Liver (tissue), 9 donors: ENCODE results near the gene LILRA5. TPM values are rescaled to one million over a fixed set of nuclear protein-coding genes. Genes with fewer than 3 reads are reported as not detected.

ENCODE experiments used
- DNase-seq: peaks from one replicate; pipeline ENCODE4 v3.0.0-alpha.2; 2017; ENCODE audit warnings: low spot score
- H3K27ac ChIP-seq, 2 donors: one replicate each; pipeline ENCODE4 v1.7.0; 2013; ENCODE audit warnings: inconsistent platforms in 2 of 2, low read length in 2 of 2, control low read depth in 1 of 2, low read depth in 1 of 2, mild to moderate bottlenecking in 1 of 2
- H3K27me3 ChIP-seq, 4 donors: one replicate each; pipeline versions ENCODE4 v1.6.1 to v1.7.0; 2013; ENCODE audit warnings: low read length in 3 of 4, inconsistent platforms in 1 of 4, mild to moderate bottlenecking in 1 of 4, moderate library complexity in 1 of 4; ENCODE audit not compliant: control insufficient read depth in 4 of 4, insufficient read depth in 4 of 4
- H3K36me3 ChIP-seq, 4 donors: one replicate each; pipeline versions ENCODE4 v1.6.1 to v1.7.0; 2013; ENCODE audit warnings: low read length in 3 of 4, mild to moderate bottlenecking in 3 of 4, low read depth in 1 of 4, moderate library complexity in 1 of 4; ENCODE audit not compliant: control insufficient read depth in 4 of 4, insufficient read depth in 3 of 4
- H3K4me1 ChIP-seq, 4 donors: one replicate each; pipeline versions ENCODE4 v1.6.1 to v1.7.0; 2013; ENCODE audit warnings: low read length in 3 of 4, mild to moderate bottlenecking in 3 of 4, moderate library complexity in 1 of 4; ENCODE audit not compliant: control insufficient read depth in 4 of 4, insufficient read depth in 4 of 4
- H3K4me3 ChIP-seq, 3 donors: one replicate each; pipeline versions ENCODE4 v1.6.1 to v1.7.0; 2013; ENCODE audit warnings: low read length in 3 of 3, control low read depth in 1 of 3, low read depth in 1 of 3, mild to moderate bottlenecking in 1 of 3
- H3K9ac ChIP-seq, 2 donors: one replicate each; pipeline ENCODE4 v1.7.0; 2013; ENCODE audit warnings: low read length in 2 of 2, mild to moderate bottlenecking in 2 of 2, moderate library complexity in 2 of 2, control low read depth in 1 of 2, low read depth in 1 of 2
- H3K9me3 ChIP-seq, 4 donors: one replicate each; pipeline versions ENCODE4 v1.6.1 to v1.7.0; 2013; ENCODE audit warnings: low read length in 3 of 4; ENCODE audit not compliant: control insufficient read depth in 4 of 4
- CTCF ChIP-seq: fragments of 150-350 bp; IDR thresholded peaks from 2 replicates; pipeline ENCODE4 v1.5.1; 2017; ENCODE audit warnings: improper control_type of control experiment, low read depth, low read length; ENCODE audit not compliant: missing input control
- EGR1 ChIP-seq, 2 donors: IDR thresholded peaks; 2 replicates each; pipeline ENCODE4 v1.6.1; 2016 to 2018; ENCODE audit warnings: antibody characterized with exemption in 2 of 2, low read depth in 2 of 2
- FOXA2 ChIP-seq: IDR thresholded peaks from 2 replicates; pipeline ENCODE4 v1.6.1; 2016; ENCODE audit warnings: antibody characterized with exemption
- HNF4A ChIP-seq, 2 donors: conservative IDR thresholded peaks; 2 replicates each; pipeline ENCODE4 v1.6.1; 2016; ENCODE audit warnings: antibody characterized with exemption in 2 of 2, mild to moderate bottlenecking in 2 of 2
- HNF4G ChIP-seq: IDR thresholded peaks from 2 replicates; pipeline ENCODE4 v1.6.1; 2016; ENCODE audit warnings: antibody characterized with exemption
- JUND ChIP-seq, 2 donors: IDR thresholded peaks; 2 replicates each; pipeline ENCODE4 v1.6.1; 2016; ENCODE audit warnings: antibody characterized with exemption in 2 of 2
- RAD21 ChIP-seq, 2 donors: IDR thresholded peaks; 2 replicates each; pipeline ENCODE4 v1.6.1; 2016; ENCODE audit warnings: antibody characterized with exemption in 2 of 2, mild to moderate bottlenecking in 2 of 2
- REST ChIP-seq: IDR thresholded peaks from 2 replicates; pipeline ENCODE4 v1.6.1; 2016; ENCODE audit warnings: antibody characterized with exemption, mild to moderate bottlenecking
- RXRA ChIP-seq, 2 donors: IDR thresholded peaks; 2 replicates each; pipeline ENCODE4 v1.6.1; 2017 to 2018; ENCODE audit warnings: antibody characterized with exemption in 2 of 2, mild to moderate bottlenecking in 1 of 2
- TAF1 ChIP-seq: conservative IDR thresholded peaks from 2 replicates; pipeline ENCODE4 v1.6.1; 2016; ENCODE audit warnings: antibody characterized with exemption, mild to moderate bottlenecking
- YY1 ChIP-seq: IDR thresholded peaks from 2 replicates; pipeline ENCODE4 v1.6.1; 2016; ENCODE audit warnings: antibody characterized with exemption, mild to moderate bottlenecking
- WGBS: extraction: QIAGEN DNeasy Blood & Tissue Kit; methylation state at CpG from one replicate; pipeline ENCODE4 v1.1.7; 2013; 5-methylcytosine and 5-hydroxymethylcytosine counted together
- polyA plus RNA-seq, 2 donors: library from polyadenylated mRNA; stranded (reverse) in 1 of 2; unstranded in 1 of 2; fragments of 200-250 nt in 1 of 2; fragments of >200 nt in 1 of 2; fragmentation: Nextera tagmentation in 1 of 2; extraction: Ambion mirVana in 1 of 2; gene quantifications; one replicate each; pipeline versions ENCODE4 v1.2.1 to v1.2.3, GENCODE V29; 2013 to 2015
- total RNA-seq, 2 donors: library from RNA; depleted of rRNA; stranded (reverse); fragments of >200 nt; gene quantifications; one replicate each; pipeline ENCODE4 v1.2.3, GENCODE V29; 2014
- TF ChIP-seq, protein P1 (sequence below): IDR thresholded peaks from 2 replicates; pipeline ENCODE4 v1.6.1; 2016; ENCODE audit warnings: antibody characterized with exemption
- donor health status: healthy.
- donor health status: healthy.
- donor health status: healthy.
- donor health status: healthy.
- donor health status: healthy.

LILRA5 gene
- total and polyA plus RNA-seq, 4 donors = 0.58 to 8.7 (median 4.6) TPM

GRCh38 chr19:54266133-54266532, 46.8 kb downstream of the LILRA5 start:
- TF ChIP-seq REST (no peak), RAD21 (IDR thresholded peaks at IDR 0.05) (peak; percentile 32 to 72), CTCF (peak; percentile 71), TAF1 (no peak)
- peak; percentile 70 for DNase-seq
- no peaks in the 10 kb centered on the region for H3K4me1 ChIP-seq
- H3K27ac ChIP-seq = no peak overlapping the region
- WGBS = 5% methylated on average over 6 of the region's 6 CpGs
- no peaks in the 10 kb centered on the region for H3K9me3 ChIP-seq
- peaks cover 0 to 2% (median 0%) of the 10 kb centered on the region in 4 donors for H3K27me3 ChIP-seq
- no peak overlapping the region for H3K4me3 ChIP-seq
- H3K9ac ChIP-seq = no peak overlapping the region
- H3K36me3 ChIP-seq = no peaks in the 10 kb centered on the region

- Histone ChIP-seq H3K36me3 (no peaks in the 10 kb centered on the region), H3K4me1 (no peaks in the 10 kb centered on the region), H3K27me3 (peaks cover 0 to 2% (median 0%) of the 10 kb centered on the region in 4 donors), H3K4me3 (no peak overlapping the region), H3K27ac (no peak overlapping the region), H3K9ac (no peak overlapping the region), H3K9me3 (no peaks in the 10 kb centered on the region)
- 76% methylated on average over 2 of the region's 2 CpGs for WGBS
- TF ChIP-seq HNF4A (conservative IDR thresholded peaks at IDR 0.05) = no peak
- TF ChIP-seq JUND (IDR thresholded peaks at IDR 0.05) = no peak
- TF ChIP-seq RAD21 (IDR thresholded peaks at IDR 0.05) = no peak
- no peak for TF ChIP-seq YY1
- TF ChIP-seq, protein P1, sequence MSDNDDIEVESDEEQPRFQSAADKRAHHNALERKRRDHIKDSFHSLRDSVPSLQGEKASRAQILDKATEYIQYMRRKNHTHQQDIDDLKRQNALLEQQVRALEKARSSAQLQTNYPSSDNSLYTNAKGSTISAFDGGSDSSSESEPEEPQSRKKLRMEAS = no peak
- no peak for TF ChIP-seq RXRA (IDR thresholded peaks at IDR 0.05)
- no peak for TF ChIP-seq CTCF
- no peak for TF ChIP-seq EGR1 (IDR thresholded peaks at IDR 0.05; ENCODE audit: low read depth in 2 of 2)
- no peak for TF ChIP-seq FOXA2
- no peak for TF ChIP-seq REST
- TF ChIP-seq HNF4G = no peak
- no peak for DNase-seq
Observed at GRCh38 chr19:54262470-54262869, 50.5 kb downstream of the LILRA5 start.
